Measurements from ENCODE around the gene ANK2. TPM values are rescaled to one million over a fixed set of nuclear protein-coding genes. Genes with fewer than 3 reads are reported as not detected.

Gene ANK2
- total and polyA plus RNA-seq, 4 donors: 0.32 to 2.2 (median 1.0) TPM

DNA sequence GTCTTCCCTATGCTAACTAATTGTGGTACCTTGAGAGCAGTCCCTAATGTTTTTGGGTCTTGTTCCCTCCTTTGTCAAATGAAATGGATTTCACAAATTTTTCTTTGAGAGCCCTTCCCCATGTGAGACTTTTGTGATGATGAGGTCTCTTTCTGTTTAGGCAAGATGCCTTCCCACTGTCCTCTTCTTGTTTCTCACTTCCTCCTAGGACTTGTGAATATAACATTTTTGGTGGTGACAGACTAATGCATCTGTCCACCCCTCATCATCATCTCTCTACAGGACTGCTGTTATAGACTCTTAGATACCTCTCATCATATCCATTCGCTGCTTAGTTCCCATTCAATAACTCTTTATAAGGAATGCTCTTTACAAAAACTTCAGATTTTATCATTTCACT lies 8.7 kb upstream of the ANK2 start:
- H3K27ac ChIP-seq (ENCODE audit: low read depth in 1 of 2, low read length in 2 of 2): no peak overlapping the region
- DNase-seq (ENCODE audit: low spot score): no peak
- TF ChIP-seq, protein P1, sequence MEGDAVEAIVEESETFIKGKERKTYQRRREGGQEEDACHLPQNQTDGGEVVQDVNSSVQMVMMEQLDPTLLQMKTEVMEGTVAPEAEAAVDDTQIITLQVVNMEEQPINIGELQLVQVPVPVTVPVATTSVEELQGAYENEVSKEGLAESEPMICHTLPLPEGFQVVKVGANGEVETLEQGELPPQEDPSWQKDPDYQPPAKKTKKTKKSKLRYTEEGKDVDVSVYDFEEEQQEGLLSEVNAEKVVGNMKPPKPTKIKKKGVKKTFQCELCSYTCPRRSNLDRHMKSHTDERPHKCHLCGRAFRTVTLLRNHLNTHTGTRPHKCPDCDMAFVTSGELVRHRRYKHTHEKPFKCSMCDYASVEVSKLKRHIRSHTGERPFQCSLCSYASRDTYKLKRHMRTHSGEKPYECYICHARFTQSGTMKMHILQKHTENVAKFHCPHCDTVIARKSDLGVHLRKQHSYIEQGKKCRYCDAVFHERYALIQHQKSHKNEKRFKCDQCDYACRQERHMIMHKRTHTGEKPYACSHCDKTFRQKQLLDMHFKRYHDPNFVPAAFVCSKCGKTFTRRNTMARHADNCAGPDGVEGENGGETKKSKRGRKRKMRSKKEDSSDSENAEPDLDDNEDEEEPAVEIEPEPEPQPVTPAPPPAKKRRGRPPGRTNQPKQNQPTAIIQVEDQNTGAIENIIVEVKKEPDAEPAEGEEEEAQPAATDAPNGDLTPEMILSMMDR (IDR thresholded peaks at IDR 0.05; ENCODE audit: low read depth, low read length, missing input control): no peak
- TF ChIP-seq JUND (IDR thresholded peaks at IDR 0.05): no peak
- no peak for TF ChIP-seq RXRA (IDR thresholded peaks at IDR 0.05)
- TF ChIP-seq, protein P2, sequence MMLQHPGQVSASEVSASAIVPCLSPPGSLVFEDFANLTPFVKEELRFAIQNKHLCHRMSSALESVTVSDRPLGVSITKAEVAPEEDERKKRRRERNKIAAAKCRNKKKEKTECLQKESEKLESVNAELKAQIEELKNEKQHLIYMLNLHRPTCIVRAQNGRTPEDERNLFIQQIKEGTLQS (IDR thresholded peaks at IDR 0.05): no peak
- TF ChIP-seq FOXA1 (IDR thresholded peaks at IDR 0.05): no peak
- no peak for TF ChIP-seq SP1 (IDR thresholded peaks at IDR 0.05)
- no peak for TF ChIP-seq HNF4G (IDR thresholded peaks at IDR 0.05)
- no peak for TF ChIP-seq NR2F2 (IDR thresholded peaks at IDR 0.05)
- no peak for TF ChIP-seq EGR1 (IDR thresholded peaks at IDR 0.05; ENCODE audit: low read depth in 2 of 2)
- no peak for TF ChIP-seq GABPA (IDR thresholded peaks at IDR 0.05 in 1 of 2, conservative IDR thresholded peaks at IDR 0.05 in 1 of 2)
- TF ChIP-seq FOXA2 (IDR thresholded peaks at IDR 0.05): no peak
- no peak for TF ChIP-seq RAD21 (IDR thresholded peaks at IDR 0.05)
- TF ChIP-seq, protein P3, sequence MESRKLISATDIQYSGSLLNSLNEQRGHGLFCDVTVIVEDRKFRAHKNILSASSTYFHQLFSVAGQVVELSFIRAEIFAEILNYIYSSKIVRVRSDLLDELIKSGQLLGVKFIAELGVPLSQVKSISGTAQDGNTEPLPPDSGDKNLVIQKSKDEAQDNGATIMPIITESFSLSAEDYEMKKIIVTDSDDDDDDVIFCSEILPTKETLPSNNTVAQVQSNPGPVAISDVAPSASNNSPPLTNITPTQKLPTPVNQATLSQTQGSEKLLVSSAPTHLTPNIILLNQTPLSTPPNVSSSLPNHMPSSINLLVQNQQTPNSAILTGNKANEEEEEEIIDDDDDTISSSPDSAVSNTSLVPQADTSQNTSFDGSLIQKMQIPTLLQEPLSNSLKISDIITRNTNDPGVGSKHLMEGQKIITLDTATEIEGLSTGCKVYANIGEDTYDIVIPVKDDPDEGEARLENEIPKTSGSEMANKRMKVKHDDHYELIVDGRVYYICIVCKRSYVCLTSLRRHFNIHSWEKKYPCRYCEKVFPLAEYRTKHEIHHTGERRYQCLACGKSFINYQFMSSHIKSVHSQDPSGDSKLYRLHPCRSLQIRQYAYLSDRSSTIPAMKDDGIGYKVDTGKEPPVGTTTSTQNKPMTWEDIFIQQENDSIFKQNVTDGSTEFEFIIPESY (IDR thresholded peaks at IDR 0.05): no peak
- TF ChIP-seq HNF4A (conservative IDR thresholded peaks at IDR 0.05): no peak
- no peak for TF ChIP-seq TAF1 (conservative IDR thresholded peaks at IDR 0.05)
- no peaks in the 10 kb centered on the region for H3K9me3 ChIP-seq (ENCODE audit: control insufficient read depth in 4 of 4, low read length in 3 of 4)
- H3K9ac ChIP-seq (ENCODE audit: low read depth in 1 of 2, low read length in 2 of 2): no peak overlapping the region
- H3K36me3 ChIP-seq (ENCODE audit: control insufficient read depth in 4 of 4, insufficient read depth in 3 of 4, low read depth in 1 of 4, low read length in 3 of 4): no peaks in the 10 kb centered on the region
- no peaks in the 10 kb centered on the region for H3K4me1 ChIP-seq (ENCODE audit: control insufficient read depth in 4 of 4, insufficient read depth in 4 of 4, low read length in 3 of 4)
- H3K27me3 ChIP-seq (ENCODE audit: control insufficient read depth in 4 of 4, insufficient read depth in 4 of 4, low read length in 3 of 4): no peaks in the 10 kb centered on the region
- 88% methylated on average over 1 of the region's 1 CpG for WGBS
- H3K4me3 ChIP-seq (ENCODE audit: low read depth in 1 of 3, low read length in 3 of 3): no peak overlapping the region

DNA sequence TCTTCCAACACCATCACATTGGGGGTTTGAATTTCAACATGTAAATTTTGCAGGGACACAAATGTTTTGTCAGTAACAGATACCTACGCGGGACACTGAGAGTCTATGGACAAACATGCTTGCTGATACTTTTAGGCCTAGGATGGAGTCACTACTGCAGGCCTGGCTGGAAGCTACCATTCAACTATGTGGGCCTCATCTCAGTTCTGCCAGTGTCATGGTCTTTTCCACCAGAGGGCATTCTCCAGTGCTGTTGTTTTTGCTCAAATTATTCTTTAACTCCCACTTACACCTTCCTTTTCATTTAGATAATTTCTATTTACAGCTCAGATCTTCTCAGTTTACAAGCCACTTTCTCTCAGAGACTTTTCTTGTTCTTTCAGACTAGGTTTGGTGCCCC lies 7.0 kb upstream of the ANK2 start:
- H3K9me3 ChIP-seq (ENCODE audit: control insufficient read depth in 4 of 4, low read length in 3 of 4): no peaks in the 10 kb centered on the region
- no peak for DNase-seq (ENCODE audit: low spot score)
- H3K36me3 ChIP-seq (ENCODE audit: control insufficient read depth in 4 of 4, insufficient read depth in 3 of 4, low read depth in 1 of 4, low read length in 3 of 4): no peaks in the 10 kb centered on the region
- H3K9ac ChIP-seq (ENCODE audit: low read depth in 1 of 2, low read length in 2 of 2): no peak overlapping the region
- no peak overlapping the region for H3K4me3 ChIP-seq (ENCODE audit: low read depth in 1 of 3, low read length in 3 of 3)
- no peak for TF ChIP-seq RXRA (IDR thresholded peaks at IDR 0.05)
- TF ChIP-seq, protein P4, sequence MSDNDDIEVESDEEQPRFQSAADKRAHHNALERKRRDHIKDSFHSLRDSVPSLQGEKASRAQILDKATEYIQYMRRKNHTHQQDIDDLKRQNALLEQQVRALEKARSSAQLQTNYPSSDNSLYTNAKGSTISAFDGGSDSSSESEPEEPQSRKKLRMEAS (IDR thresholded peaks at IDR 0.05): no peak
- TF ChIP-seq, protein P3 (IDR thresholded peaks at IDR 0.05): no peak
- no peak for TF ChIP-seq SP1 (IDR thresholded peaks at IDR 0.05)
- TF ChIP-seq RAD21 (IDR thresholded peaks at IDR 0.05): peak; percentile 13 to 35
- no peak for TF ChIP-seq TAF1 (conservative IDR thresholded peaks at IDR 0.05)
- WGBS: 44% methylated on average over 2 of the region's 2 CpGs
- H3K27ac ChIP-seq (ENCODE audit: low read depth in 1 of 2, low read length in 2 of 2): no peak overlapping the region
- H3K27me3 ChIP-seq (ENCODE audit: control insufficient read depth in 4 of 4, insufficient read depth in 4 of 4, low read length in 3 of 4): no peaks in the 10 kb centered on the region
- H3K4me1 ChIP-seq (ENCODE audit: control insufficient read depth in 4 of 4, insufficient read depth in 4 of 4, low read length in 3 of 4): no peaks in the 10 kb centered on the region

Measured in liver (tissue), 9 donors.